B cell (primary cell): Measurements from ENCODE around the gene ERI3. TPM values are rescaled to one million over a fixed set of nuclear protein-coding genes. Genes with fewer than 3 reads are reported as not detected.

ENCODE experiments used
- ATAC-seq: fragments of 200-7000 bp; cut with Tn5 transposase; one replicate; pipeline ENCODE4 v1.10.0; 2021; ENCODE audit warnings: low read depth, mild to moderate bottlenecking, moderate number of reproducible peaks, moderate library complexity
- CTCF ChIA-PET: fragments of 350-600 bp; sonication (Branson Sonifier 250); formaldehyde crosslinking; loops from one replicate; lab custom pipeline; 2021; ENCODE audit warnings: antibody characterized with exemption, inconsistent platforms; lab: Charles Lee
- POLR2A ChIA-PET: fragments of 350-600 bp; sonication (Branson Sonifier 250); formaldehyde crosslinking; loops from one replicate; lab custom pipeline; 2021; ENCODE audit warnings: antibody characterized with exemption; lab: Charles Lee
- DNase-seq: peaks from one replicate; pipeline ENCODE4 v3.0.0; 2013
- H2AFZ ChIP-seq: 2 replicates; pipeline ENCODE4 v1.6.1; 2012; ENCODE audit warnings: mild to moderate bottlenecking, low read depth, low read length; ENCODE audit not compliant: insufficient read depth, poor library complexity, severe bottlenecking
- H3K27ac ChIP-seq, 2 donors: 1 replicate in 1 of 2; 2 replicates in 1 of 2; pipeline ENCODE4 v1.5.1; 2012 to 2013; ENCODE audit warnings: low read length in 2 of 2, mild to moderate bottlenecking in 2 of 2, moderate library complexity in 1 of 2
- H3K27me3 ChIP-seq, 4 experiments: fragments of 200-600 bp in 1 of 4; sonication (generic) in 1 of 4; replicated peaks in 1 of 4; 1 replicate in 2 of 4; 2 replicates in 2 of 4; pipeline versions ENCODE4 v1.6.1 to v1.7.0; 2013 to 2016; ENCODE audit warnings: low read length in 3 of 4, mild to moderate bottlenecking in 2 of 4, mixed read lengths in 1 of 4, moderate library complexity in 1 of 4; ENCODE audit not compliant: insufficient read depth in 4 of 4, control insufficient read depth in 3 of 4; ENCODE audit errors: control extremely low read depth in 1 of 4
- H3K36me3 ChIP-seq, 2 experiments: replicated peaks in 1 of 2; 1 replicate in 1 of 2; 2 replicates in 1 of 2; pipeline versions ENCODE4 v1.6.1 to v1.7.1; 2013; ENCODE audit warnings: low read length in 1 of 2; ENCODE audit not compliant: insufficient read depth in 2 of 2, control insufficient read depth in 1 of 2; ENCODE audit errors: control extremely low read depth in 1 of 2, extremely low read depth in 1 of 2
- H3K4me1 ChIP-seq, 2 donors: fragments of 200-600 bp in 1 of 2; sonication (generic) in 1 of 2; 1 replicate in 1 of 2; 2 replicates in 1 of 2; pipeline versions ENCODE4 v1.5.1 to v1.6.1; 2013 to 2017; ENCODE audit warnings: low read length in 2 of 2; ENCODE audit not compliant: control insufficient read depth in 2 of 2, insufficient read depth in 2 of 2
- H3K4me2 ChIP-seq: replicated peaks from 2 replicates; pipeline ENCODE3; 2012; ENCODE audit warnings: mild to moderate bottlenecking, low read depth, low read length; ENCODE audit not compliant: poor library complexity, severe bottlenecking
- H3K4me3 ChIP-seq, 5 experiments: fragments of 200-600 bp in 1 of 5; sonication (generic) in 1 of 5; 1 replicate in 3 of 5; 2 replicates in 2 of 5; pipeline versions ENCODE4 v1.5.1 to v1.7.0; 2011 to 2016; ENCODE audit warnings: low read length in 4 of 5, mild to moderate bottlenecking in 4 of 5, low read depth in 2 of 5, control low read depth in 1 of 5, moderate library complexity in 1 of 5; ENCODE audit not compliant: insufficient read depth in 1 of 5; ENCODE audit errors: control extremely low read depth in 1 of 5, extremely low read depth in 1 of 5
- H3K79me2 ChIP-seq: fragments of 200-600 bp; sonication (generic); one replicate; pipeline ENCODE4 v1.6.0; 2016; ENCODE audit warnings: low read length; ENCODE audit not compliant: control insufficient read depth, insufficient read depth
- H3K9ac ChIP-seq: fragments of 200-600 bp; sonication (generic); 2 replicates; pipeline ENCODE4 v1.6.1; 2017; ENCODE audit warnings: mild to moderate bottlenecking, low read length, moderate library complexity
- H3K9me3 ChIP-seq, 3 donors: one replicate each; pipeline versions ENCODE4 v1.6.1 to v1.7.1; 2013; ENCODE audit warnings: low read length in 2 of 3; ENCODE audit not compliant: control insufficient read depth in 2 of 3, insufficient read depth in 1 of 3; ENCODE audit errors: control extremely low read depth in 1 of 3
- H4K20me1 ChIP-seq: 2 replicates; pipeline ENCODE4 v1.6.0; 2012; ENCODE audit warnings: mild to moderate bottlenecking, low read length; ENCODE audit not compliant: insufficient read depth, control insufficient read depth, poor library complexity, severe bottlenecking
- H3K27ac Mint-ChIP-seq: one replicate; pipeline ENCODE4 v1.8.0; 2021; ENCODE audit warnings: mixed read lengths
- H3K27me3 Mint-ChIP-seq: one replicate; pipeline ENCODE4 v1.8.0; 2021; ENCODE audit warnings: mixed read lengths
- H3K4me1 Mint-ChIP-seq: one replicate; pipeline ENCODE4 v1.8.0; 2021; ENCODE audit warnings: mixed read lengths
- H3K4me3 Mint-ChIP-seq: one replicate; pipeline ENCODE4 v1.8.0; 2021; ENCODE audit warnings: mixed read lengths
- H3K9me3 Mint-ChIP-seq: one replicate; pipeline ENCODE4 v1.8.0; 2022; ENCODE audit warnings: mixed read lengths; ENCODE audit not compliant: insufficient read depth
- CTCF ChIP-seq: fragments of 200-600 bp; IDR thresholded peaks from one replicate; pipeline ENCODE4 v1.8.0; 2022; ENCODE audit warnings: antibody characterized with exemption, mild to moderate bottlenecking
- EZH2 ChIP-seq: IDR thresholded peaks from 2 replicates; pipeline ENCODE4 v1.6.1; 2012; ENCODE audit warnings: borderline replicate concordance, low read depth, mild to moderate bottlenecking, moderate library complexity, low read length; ENCODE audit not compliant: insufficient read depth, poor library complexity, severe bottlenecking
- WGBS: methylation state at CpG from one replicate; pipeline ENCODE4 v1.1.5; 2013; ENCODE audit warnings: missing lambda C conversion rate; ENCODE audit not compliant: insufficient coverage; 5-methylcytosine and 5-hydroxymethylcytosine counted together
- intact Hi-C: fragments of 100-400 bp; cut with micrococcal nuclease; formaldehyde crosslinking; loops from one replicate; pipeline ENCODE4 v1.10.0; 2022
- polyA plus RNA-seq: library from polyadenylated mRNA; depleted of rRNA; stranded (reverse); fragments of >200 nt; gene quantifications from 2 replicates; pipeline ENCODE4 v1.2.3, GENCODE V29; 2012
- total RNA-seq, 2 donors: library from RNA; stranded (reverse); fragments of 120-200 nt in 1 of 2; gene quantifications; 1 replicate in 1 of 2; 2 replicates in 1 of 2; pipeline versions ENCODE4 v1.2.3 to v1.2.4, GENCODE V29; 2013 to 2022

Gene ERI3
- total and polyA plus RNA-seq, 2 donors (not counting 1 experiment from before 2014, with no cell fraction given) = 37.5 to 53.9 TPM

- intact Hi-C loops = no loop called here
- no peak overlapping the region for H3K27ac Mint-ChIP-seq
These were observed 26.2 kb downstream of the ERI3 start for GRCh38 chr1:44328671-44329416.

More at GRCh38 chr1:44328671-44329416, 26.2 kb downstream of the ERI3 start:
- H4K20me1 ChIP-seq = peaks cover 8% of the 10 kb centered on the region
- no peak overlapping the region for H3K27ac ChIP-seq
- Mint-ChIP-seq H3K4me1 (no peaks in the 10 kb centered on the region), H3K4me3 (no peak overlapping the region), H3K27me3 (no peaks in the 10 kb centered on the region), H3K9me3 (no peaks in the 10 kb centered on the region)
- H3K27me3 ChIP-seq = no peaks in the 10 kb centered on the region
- H3K9me3 ChIP-seq = no peaks in the 10 kb centered on the region
- WGBS = 98% methylated on average over 5 of the region's 5 CpGs
- no peak overlapping the region for H2AFZ ChIP-seq
- no peak overlapping the region for H3K4me3 ChIP-seq
- CTCF ChIA-PET = interaction anchor here (1.4 kb wide), 2 partner anchors 13 to 266 kb away, joined by 3 read pairs; no protein-coding TSS in a partner anchor
- POLR2A ChIA-PET = interaction anchor here (0.6 kb wide), 1 partner anchor 36 kb away, joined by 9 read pairs; no protein-coding TSS in a partner anchor
- TF ChIP-seq CTCF (no peak), EZH2 (no peak)
- H3K9ac ChIP-seq = no peak overlapping the region
- DNase-seq = no peak
- no peak for ATAC-seq
- H3K79me2 ChIP-seq = peaks cover 20% of the 10 kb centered on the region
- H3K4me1 ChIP-seq = no peaks in the 10 kb centered on the region
- peaks cover 2 to 15% of the 10 kb centered on the region in 2 experiments for H3K36me3 ChIP-seq
- H3K4me2 ChIP-seq = no peak overlapping the region
